ENCODE results near the gene LMBR1. TPM values are rescaled to one million over a fixed set of nuclear protein-coding genes. Genes with fewer than 3 reads are reported as not detected.
"Not testable (repeated sequence)": the region's sequence is repeated elsewhere in the genome, so short reads cannot be mapped to it uniquely, and the experiment has no call there.

LMBR1 gene
- total RNA-seq, 2 donors from 2014 or later, result 39.4 to 45.2 TPM

GRCh38 chr7:156652886-156653568 lies 240.0 kb downstream of the LMBR1 start:
- intact Hi-C loops (cut with DNase I), result no loop called here
- no peak for DNase-seq
- ATAC-seq, result no peak

- no peak for ATAC-seq
- DNase-seq, result no peak
- intact Hi-C loops (cut with DNase I), result no loop called here
Observed at GRCh38 chr7:156651474-156651873, 241.5 kb downstream of the LMBR1 start.

GRCh38 chr7:156650042-156650441 lies 242.9 kb downstream of the LMBR1 start:
- intact Hi-C loops (cut with DNase I), result no loop called here
- DNase-seq, result no peak
- no peak for ATAC-seq

GRCh38 chr7:156647330-156647729 lies 245.7 kb downstream of the LMBR1 start:
- intact Hi-C loops (cut with DNase I); ATAC-seq; DNase-seq: not testable (repeated sequence)

- ATAC-seq (no peak), DNase-seq (no peak)
- intact Hi-C loops (cut with DNase I), result no loop called here
Observed at GRCh38 chr7:156642306-156643045, 250.5 kb downstream of the LMBR1 start.

GRCh38 chr7:156640949-156641485 lies 252.0 kb downstream of the LMBR1 start:
- intact Hi-C loops (cut with DNase I), result no loop called here
- ATAC-seq (peak; percentile 16 to 44), DNase-seq (peak; percentile 45)

- intact Hi-C loops (cut with DNase I), result no loop called here
- ATAC-seq, result peak; percentile 98 to 99
Observed at GRCh38 chr7:156640257-156640948, 252.6 kb downstream of the LMBR1 start, which contains the start of gene RNF32. Gene RNF32 (plus strand): TSS chr7:156640774. CDS start chr7:156643878, 3,104 bp downstream.

GRCh38 chr7:156639426-156640256 lies 253.3 kb downstream of the LMBR1 start:
- intact Hi-C loops (cut with DNase I), result no loop called here
- DNase-seq (peak; percentile 28), ATAC-seq (peak; percentile 18 to 40)

More at GRCh38 chr7:156640257-156640948, 252.6 kb downstream of the LMBR1 start, which contains the start of gene RNF32:
- peak; percentile 95 for DNase-seq

- DNase-seq (no peak), ATAC-seq (no peak)
- intact Hi-C loops (cut with DNase I), result no loop called here
Observed at GRCh38 chr7:156638443-156639077, 254.4 kb downstream of the LMBR1 start.

- ATAC-seq; intact Hi-C loops (cut with DNase I); DNase-seq: not testable (repeated sequence)
Observed at GRCh38 chr7:156637093-156637492, 255.9 kb downstream of the LMBR1 start.

GRCh38 chr7:156635529-156636385 lies 257.2 kb downstream of the LMBR1 start:
- DNase-seq (no peak), ATAC-seq (no peak)
- intact Hi-C loops (cut with DNase I), result no loop called here

GRCh38 chr7:156634117-156634516 lies 258.9 kb downstream of the LMBR1 start:
- ATAC-seq, result no peak
- intact Hi-C loops (cut with DNase I), result no loop called here

GRCh38 chr7:156629873-156630272 lies 263.1 kb downstream of the LMBR1 start:
- ATAC-seq (no peak), DNase-seq (no peak)
- intact Hi-C loops (cut with DNase I), result no loop called here

More at GRCh38 chr7:156634117-156634516, 258.9 kb downstream of the LMBR1 start:
- DNase-seq, result no peak

- intact Hi-C loops (cut with DNase I), result no loop called here
- no peak for ATAC-seq
- no peak for DNase-seq
Observed at GRCh38 chr7:156628562-156628961, 264.4 kb downstream of the LMBR1 start.
